ENCODE data around the gene DEDD. TPM values are rescaled to one million over a fixed set of nuclear protein-coding genes. Genes with fewer than 3 reads are reported as not detected.

DEDD gene
- polyA plus RNA-seq, 2 of the 4 experiments (the other 2 are of a cell fraction) = 25.3 to 38.4 TPM

GRCh38 chr1:161153682-161154337 lies 21.3 kb upstream of the DEDD start, which contains the start of gene UFC1:
UFC1 (plus strand) TSS chr1:161153978; CDS start chr1:161153998, 20 bp downstream.
- ATAC-seq (peak; percentile 93 to 96), DNase-seq (ENCODE audit: low read depth in 1 of 2, low spot score in 1 of 2) (peak; percentile 89 to 94), FAIRE-seq (peak; percentile 46)
- Histone ChIP-seq H3K27ac (peak within 1 kb of the TSS; percentile 89 to 95), H3K4me1 (peaks cover 9% of the 10 kb centered on the region), H3K4me2 (peak within 1 kb of the TSS; percentile 89), H3K4me3 (peak within 1 kb of the TSS; percentile 57), H3K9me3 (no peaks in the 10 kb centered on the region)
- CTCF ChIA-PET = interaction anchor here (1.0 to 7.9 kb wide), 4 partner anchors 11 to 39 kb away, joined by 3 to 59 read pairs (median 4); partner anchors contain the start of gene PPOX
- WGBS (ENCODE audit: missing lambda C conversion rate) = under 1% methylated on average over 33 of the region's 33 CpGs
- TF ChIP-seq KDM5A (IDR thresholded peaks at IDR 0.05) (0 out of 2 replicates have a peak, but pooled peaks have one; percentile 27), HOXB13 (CRISPR knock-in tag; IDR thresholded peaks at IDR 0.05; ENCODE audit: low read depth) (0 out of 2 replicates have a peak, but pooled peaks have one; percentile 25), TFCP2L1 (CRISPR knock-in tag; IDR thresholded peaks at IDR 0.05) (no peak), PBX3 (IDR thresholded peaks at IDR 0.05) (no peak), REST (IDR thresholded peaks at IDR 0.05) (peak; percentile 58; the same call in 1 of the 2 replicates), MYC (IDR thresholded peaks at IDR 0.05; ENCODE audit: borderline replicate concordance, low read length) (peak; percentile 53; the same call in 1 of the 2 replicates), TP53 (CRISPR knock-in tag; IDR thresholded peaks at IDR 0.05) (no peak), RFX5 (IDR thresholded peaks at IDR 0.05) (no peak), JUNB (IDR thresholded peaks at IDR 0.05) (no peak), MAX (IDR thresholded peaks at IDR 0.05) (peak; percentile 92), JUN (IDR thresholded peaks at IDR 0.05) (peak; percentile 88), HMGXB4 (CRISPR knock-in tag; IDR thresholded peaks at IDR 0.05; ENCODE audit: borderline replicate concordance) (no peak), BCL3 (IDR thresholded peaks at IDR 0.05) (peak; percentile 79; the same call in 2 of the 3 replicates), KDM1A (IDR thresholded peaks at IDR 0.05; ENCODE audit: low read depth) (no peak), FOXS1 (CRISPR knock-in tag; IDR thresholded peaks at IDR 0.05) (no peak), EHF (CRISPR knock-in tag; IDR thresholded peaks at IDR 0.05) (peak; percentile 55; the same call in 1 of the 2 replicates), CBX8 (IDR thresholded peaks at IDR 0.05) (no peak), CHD2 (IDR thresholded peaks at IDR 0.05; ENCODE audit: low read length, partially characterized antibody) (peak; percentile 47), RCOR1 (IDR thresholded peaks at IDR 0.05; ENCODE audit: low read depth, low read length) (0 out of 2 replicates have a peak, but pooled peaks have one; percentile 23), CHD4 (IDR thresholded peaks at IDR 0.05; ENCODE audit: borderline replicate concordance) (no peak), POLR2A (IDR thresholded peaks at IDR 0.05; ENCODE audit: low read length) (peak; percentile 63; the same call in 1 of the 2 replicates), RAD21 (conservative IDR thresholded peaks at IDR 0.05 in 1 of 2, IDR thresholded peaks at IDR 0.05 in 1 of 2) (no peak), PHF8 (IDR thresholded peaks at IDR 0.05; ENCODE audit: borderline replicate concordance, low read depth) (peak; percentile 88; the same call in 1 of the 2 replicates), ATOH8 (CRISPR knock-in tag; IDR thresholded peaks at IDR 0.05; ENCODE audit: low read depth) (no peak), BHLHE40 (IDR thresholded peaks at IDR 0.05; ENCODE audit: low read depth, low read length) (no peak), SREBF2 (IDR thresholded peaks at IDR 0.05) (no peak), HDAC2 (IDR thresholded peaks at IDR 0.05) (no peak), CTCF (IDR thresholded peaks at IDR 0.05) (no peak)
- POLR2A ChIA-PET = interaction anchor here (0.9 to 2.5 kb wide), 8 partner anchors 12 to 236 kb away, joined by 3 to 30 read pairs (median 5); partner anchors contain the start of genes B4GALT3, DEDD, NDUFS2 and NIT1

Measured in A549 (cell line).